Endothelial cell of umbilical vein (primary cell): ENCODE data around the gene OR2AG2.

ENCODE experiments used
- CTCF ChIP-seq, 2 donors: IDR thresholded peaks; 1 replicate in 1 of 2; 2 replicates in 1 of 2; pipeline ENCODE4 v1.5.1; 2011; ENCODE audit warnings: low read length in 2 of 2, mild to moderate bottlenecking in 2 of 2, moderate library complexity in 2 of 2, control low read depth in 1 of 2, inconsistent platforms in 1 of 2, low read depth in 1 of 2; ENCODE audit not compliant: insufficient read depth in 1 of 2; ENCODE audit errors: extremely low read depth in 1 of 2
- EZH2 ChIP-seq: IDR thresholded peaks from 2 replicates; pipeline ENCODE4 v1.6.1; 2012; ENCODE audit warnings: borderline replicate concordance, low read depth, mild to moderate bottlenecking, moderate library complexity, low read length, inconsistent platforms; ENCODE audit not compliant: severe bottlenecking
- FOS ChIP-seq: IDR thresholded peaks from 2 replicates; pipeline ENCODE4 v1.6.1; 2011; ENCODE audit warnings: mild to moderate bottlenecking, low read length, moderate library complexity, borderline replicate concordance; ENCODE audit not compliant: insufficient read depth
- JUN ChIP-seq: IDR thresholded peaks from 2 replicates; pipeline ENCODE4 v1.6.1; 2011; ENCODE audit warnings: borderline replicate concordance, low read depth; ENCODE audit not compliant: insufficient read length, insufficient read depth
- POLR2A ChIP-seq: IDR thresholded peaks from 2 replicates; pipeline ENCODE4 v1.6.1; 2012; ENCODE audit warnings: low read depth, mild to moderate bottlenecking, control low read depth, low read length
- TF ChIP-seq, protein P1 (sequence below): IDR thresholded peaks from 2 replicates; pipeline ENCODE4 v1.6.1; 2011; ENCODE audit not compliant: insufficient read depth, insufficient read length

- TF ChIP-seq CTCF (IDR thresholded peaks at IDR 0.05; ENCODE audit: extremely low read depth in 1 of 2, insufficient read depth in 1 of 2, low read depth in 1 of 2, low read length in 2 of 2) = no peak
- TF ChIP-seq POLR2A = no peak
- TF ChIP-seq EZH2 = no peak
- no peak for TF ChIP-seq JUN
- TF ChIP-seq FOS = no peak
- TF ChIP-seq, protein P1, sequence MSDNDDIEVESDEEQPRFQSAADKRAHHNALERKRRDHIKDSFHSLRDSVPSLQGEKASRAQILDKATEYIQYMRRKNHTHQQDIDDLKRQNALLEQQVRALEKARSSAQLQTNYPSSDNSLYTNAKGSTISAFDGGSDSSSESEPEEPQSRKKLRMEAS = no peak
Measured at GRCh38 chr11:6794639-6795038, 22.9 kb upstream of the OR2AG2 start.
